DLD1 (cell line): ENCODE data around the gene ZSWIM5.
"Not testable (repeated sequence)": the region's sequence is repeated elsewhere in the genome, so short reads cannot be mapped to it uniquely, and the experiment has no call there.

Experiments
- in situ Hi-C: cut with HindIII; loops from 2 replicates; pipeline ENCODE4 v1.10.0; 2017; ENCODE audit warnings: low sequenced_read_pairs

Gene ZSWIM5

GRCh38 chr1:45148209-45148825 is 58.1 kb downstream of the ZSWIM5 start:
- in situ Hi-C loops = no loop called here

- in situ Hi-C loops = no loop called here
Measured at GRCh38 chr1:45146833-45147232, 59.6 kb downstream of the ZSWIM5 start.

GRCh38 chr1:45141247-45142003 is 65.0 kb downstream of the ZSWIM5 start:
- in situ Hi-C loops = no loop called here

- in situ Hi-C loops = no loop called here
Measured at GRCh38 chr1:45136984-45137383, 69.4 kb downstream of the ZSWIM5 start.

- in situ Hi-C loops = no loop called here
Measured at GRCh38 chr1:45135316-45135715, 71.1 kb downstream of the ZSWIM5 start.

GRCh38 chr1:45134461-45134873 is 71.9 kb downstream of the ZSWIM5 start:
- in situ Hi-C loops = no loop called here

GRCh38 chr1:45132719-45133118 is 73.7 kb downstream of the ZSWIM5 start:
- in situ Hi-C loops = not testable (repeated sequence)

GRCh38 chr1:45123358-45123757 is 83.0 kb downstream of the ZSWIM5 start:
- in situ Hi-C loops = no loop called here

DNA sequence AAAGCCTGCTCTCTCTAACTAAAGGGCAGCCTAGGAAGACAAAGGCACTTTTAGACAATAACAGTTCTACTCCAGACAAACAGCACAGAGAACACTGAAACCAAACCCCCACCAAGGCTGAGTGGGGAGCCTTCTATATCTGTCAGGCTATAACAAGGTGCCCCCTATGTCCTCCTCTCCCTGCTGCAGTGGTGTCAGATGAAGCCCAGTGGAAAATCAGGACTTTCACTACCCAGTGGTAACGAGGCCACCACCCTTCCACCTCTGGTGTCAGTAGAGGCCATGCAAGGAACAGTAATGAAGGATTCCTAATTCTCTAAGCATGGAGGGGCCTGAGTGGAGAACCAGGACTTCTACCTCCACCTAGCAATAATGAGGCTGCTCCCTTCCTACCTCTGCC is 83.7 kb downstream of the ZSWIM5 start:
- in situ Hi-C loops = no loop called here

GRCh38 chr1:45117766-45118165 is 88.6 kb downstream of the ZSWIM5 start:
- in situ Hi-C loops = no loop called here

DNA sequence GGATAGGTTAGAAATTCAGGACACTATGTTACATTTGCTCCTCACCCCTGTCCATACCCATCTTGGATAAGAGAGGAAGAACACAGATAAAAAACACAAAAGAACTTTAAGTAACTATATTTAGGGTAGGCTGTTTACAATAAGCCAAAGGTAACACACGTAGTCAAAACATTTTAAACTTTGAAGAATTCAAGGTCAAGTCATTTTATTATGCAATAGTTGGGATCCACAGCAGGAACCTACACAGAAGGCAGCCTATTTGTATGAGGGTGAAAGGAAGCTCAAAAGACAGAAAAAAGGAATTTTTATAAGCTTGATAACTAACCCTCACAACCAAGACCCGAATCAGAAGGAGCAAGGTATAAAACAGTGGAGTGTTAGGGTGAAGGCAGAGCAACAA is 89.6 kb downstream of the ZSWIM5 start:
- in situ Hi-C loops = no loop called here

DNA sequence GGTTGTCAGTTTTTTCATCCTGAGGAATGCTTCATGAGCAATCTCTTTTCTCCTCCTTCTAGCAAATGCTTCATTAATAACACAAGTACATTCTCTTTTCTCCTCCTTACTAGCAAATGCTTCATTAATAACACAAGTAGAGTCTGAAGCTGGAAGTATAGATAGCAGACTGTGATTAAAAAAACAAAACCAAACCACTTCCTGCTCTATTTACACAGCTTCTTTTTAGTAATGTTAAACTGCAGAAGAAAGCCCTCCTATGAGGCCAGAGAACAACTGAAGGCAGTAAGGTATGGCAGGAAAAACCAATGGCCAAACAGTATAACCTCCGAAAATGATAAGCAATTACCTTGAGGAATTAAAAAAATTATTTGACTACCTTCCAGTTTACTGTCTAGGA is 90.1 kb downstream of the ZSWIM5 start:
- in situ Hi-C loops = no loop called here

DNA sequence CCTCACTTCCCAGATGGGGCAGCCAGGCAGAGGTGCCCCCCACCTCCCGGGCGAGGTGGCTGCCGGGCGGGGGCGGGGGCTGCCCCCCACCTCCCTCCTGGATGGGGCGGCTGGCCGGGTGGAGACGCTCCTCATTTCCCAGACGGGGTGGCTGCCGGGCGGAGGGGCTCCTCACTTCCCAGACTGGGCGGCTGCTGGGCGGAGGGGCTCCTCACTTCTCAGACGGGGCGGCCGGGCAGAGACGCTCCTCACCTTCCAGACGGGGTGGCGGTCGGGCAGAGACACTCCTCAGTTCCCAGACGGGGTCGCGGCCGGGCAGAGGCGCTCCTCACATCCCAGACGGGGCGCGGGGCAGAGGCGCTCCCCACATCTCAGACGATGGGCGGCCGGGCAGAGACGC is 91.2 kb downstream of the ZSWIM5 start:
- in situ Hi-C loops = not testable (repeated sequence)

- in situ Hi-C loops = no loop called here
Measured at GRCh38 chr1:45112661-45113060, 93.7 kb downstream of the ZSWIM5 start.

GRCh38 chr1:45111239-45111638 is 95.2 kb downstream of the ZSWIM5 start:
- in situ Hi-C loops = no loop called here

DNA sequence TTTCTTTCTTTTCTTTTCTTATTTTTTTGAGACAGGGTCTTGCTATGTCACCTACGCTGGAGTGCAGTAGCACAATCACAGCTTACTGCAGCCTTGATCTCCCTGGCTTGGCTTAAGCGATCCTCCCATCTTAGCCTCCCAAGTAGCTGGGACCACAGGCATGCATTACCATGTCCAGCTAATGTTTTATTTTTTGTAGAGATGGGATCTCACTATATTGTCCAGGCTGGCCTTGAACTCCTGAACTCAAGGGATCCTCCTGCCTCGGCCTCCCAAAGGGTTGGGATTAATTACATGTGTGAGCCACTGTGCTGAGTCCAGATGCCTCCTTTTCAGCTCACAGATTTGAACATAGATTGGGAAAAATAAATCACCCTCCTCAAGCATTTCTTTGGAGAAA is 98.6 kb downstream of the ZSWIM5 start:
- in situ Hi-C loops = no loop called here

GRCh38 chr1:45106864-45107263 is 99.5 kb downstream of the ZSWIM5 start:
- in situ Hi-C loops = not testable (repeated sequence)

DNA sequence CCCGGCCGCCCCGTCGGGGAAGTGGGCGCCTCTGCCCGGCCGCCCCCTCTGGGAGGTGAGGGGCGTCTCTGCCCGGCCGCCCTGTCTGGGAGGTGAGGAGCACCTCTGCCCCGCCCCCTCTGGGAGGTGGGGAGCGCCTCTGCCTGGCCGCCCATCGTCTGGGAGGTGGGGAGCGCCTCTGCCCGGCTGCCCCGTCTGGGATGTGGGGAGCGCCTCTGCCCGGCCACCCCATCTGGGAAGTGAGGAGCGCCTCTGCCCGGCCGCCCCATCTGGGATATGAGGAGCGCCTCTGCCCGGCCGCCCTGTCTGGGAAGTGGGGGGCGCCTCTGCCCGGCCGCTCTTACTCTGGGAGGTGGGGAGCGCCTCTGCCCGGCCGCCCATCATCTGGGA is 100.3 kb downstream of the ZSWIM5 start:
- in situ Hi-C loops = not testable (repeated sequence)

DNA sequence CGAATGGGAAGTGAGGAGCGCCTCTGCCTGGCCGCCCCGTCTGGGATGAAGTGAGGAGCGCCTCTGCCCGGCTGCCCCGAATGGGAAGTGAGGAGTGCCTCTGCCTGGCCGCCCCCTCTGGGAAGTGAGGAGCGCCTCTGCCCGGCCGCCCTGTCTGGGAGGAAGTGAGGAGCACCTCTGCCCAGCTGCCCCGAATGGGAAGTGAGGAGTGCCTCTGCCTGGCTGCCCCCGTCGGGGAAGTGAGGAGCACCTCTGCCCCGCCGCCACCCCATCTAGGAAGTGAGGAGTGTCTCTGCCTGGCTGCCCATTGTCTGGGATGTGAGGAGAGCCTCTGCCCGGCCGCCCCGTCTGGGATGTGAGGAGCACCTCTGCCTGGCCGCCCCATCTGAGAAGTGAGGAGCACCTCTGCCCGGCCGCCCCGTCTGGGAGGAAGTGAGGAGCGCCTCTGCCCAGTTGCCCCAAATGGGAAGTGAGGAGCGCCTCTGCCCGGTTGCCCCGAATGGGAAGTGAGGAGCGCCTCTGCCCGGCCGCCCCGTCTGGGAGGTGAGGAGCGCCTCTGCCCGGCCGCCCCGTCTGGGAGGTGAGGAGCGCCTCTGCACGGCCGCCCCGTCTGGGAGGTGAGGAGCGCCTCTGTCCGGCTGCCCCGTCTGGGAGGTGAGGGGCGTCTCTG is 100.8 kb downstream of the ZSWIM5 start:
- in situ Hi-C loops = not testable (repeated sequence)

DNA sequence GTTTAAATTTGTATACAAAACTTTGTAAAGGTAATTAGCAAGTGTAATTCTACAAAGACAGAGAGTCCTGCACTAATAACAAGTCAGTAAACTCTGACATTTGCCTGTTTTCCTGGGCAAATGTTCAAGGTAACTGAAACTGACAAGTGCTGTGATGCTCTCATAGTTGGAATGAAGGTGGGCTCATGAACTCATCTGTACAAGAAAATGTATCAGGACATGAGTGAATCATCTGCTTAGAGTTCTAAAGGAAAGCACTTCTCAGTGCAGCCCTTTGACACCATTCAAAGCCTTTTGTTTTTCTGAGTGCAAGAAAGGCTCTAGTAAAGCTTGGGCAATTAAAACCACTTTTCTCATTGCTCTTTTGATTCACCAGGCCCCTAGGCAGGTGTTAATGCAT is 102.9 kb downstream of the ZSWIM5 start:
- in situ Hi-C loops = no loop called here

DNA sequence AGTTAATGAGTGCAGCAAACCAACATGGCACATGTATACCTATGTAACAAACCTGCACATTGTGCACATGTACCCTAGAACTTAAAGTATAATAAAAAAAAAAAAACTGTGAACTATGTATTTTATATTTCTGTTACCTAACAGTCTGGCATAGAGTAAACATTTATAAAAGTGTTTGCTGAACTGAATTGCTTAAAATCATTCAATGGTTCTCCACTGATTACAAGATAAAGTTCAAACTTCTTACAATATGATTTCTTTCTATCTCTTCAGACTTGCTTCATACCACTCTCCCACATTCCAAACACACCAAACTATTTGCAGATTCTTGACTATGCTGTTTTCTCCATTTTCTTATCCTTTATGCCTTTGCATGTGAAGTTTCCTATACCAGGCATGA is 104.5 kb downstream of the ZSWIM5 start:
- in situ Hi-C loops = no loop called here

DNA sequence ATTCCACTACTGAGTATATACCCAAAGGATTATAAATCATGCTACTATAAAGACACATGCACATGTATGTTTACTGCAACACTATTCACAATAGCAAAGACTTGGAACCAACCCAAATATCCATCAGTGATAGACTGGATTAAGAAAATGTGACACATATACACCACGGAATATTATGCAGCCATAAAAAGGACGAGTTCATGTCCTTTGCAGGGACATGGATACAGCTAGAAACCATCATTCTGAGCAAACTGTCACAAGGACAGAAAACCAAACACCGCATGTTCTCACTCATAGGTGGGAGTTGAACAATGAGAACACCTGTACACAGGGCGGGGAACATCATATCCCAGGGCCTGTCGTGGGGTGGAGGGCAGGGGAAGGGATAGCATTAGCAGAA is 104.9 kb downstream of the ZSWIM5 start:
- in situ Hi-C loops = not testable (repeated sequence)
